HG03175 (cell line): ENCODE measurements around the gene SFXN3.

Experiments used
- ATAC-seq: cut with Tn5 transposase; IDR thresholded peaks from one replicate; pipeline ENCODE4 v1.9.1; 2021; ENCODE audit warnings: mild to moderate bottlenecking, moderate library complexity; ENCODE audit not compliant: unreplicated experiment

The SFXN3 gene

DNA sequence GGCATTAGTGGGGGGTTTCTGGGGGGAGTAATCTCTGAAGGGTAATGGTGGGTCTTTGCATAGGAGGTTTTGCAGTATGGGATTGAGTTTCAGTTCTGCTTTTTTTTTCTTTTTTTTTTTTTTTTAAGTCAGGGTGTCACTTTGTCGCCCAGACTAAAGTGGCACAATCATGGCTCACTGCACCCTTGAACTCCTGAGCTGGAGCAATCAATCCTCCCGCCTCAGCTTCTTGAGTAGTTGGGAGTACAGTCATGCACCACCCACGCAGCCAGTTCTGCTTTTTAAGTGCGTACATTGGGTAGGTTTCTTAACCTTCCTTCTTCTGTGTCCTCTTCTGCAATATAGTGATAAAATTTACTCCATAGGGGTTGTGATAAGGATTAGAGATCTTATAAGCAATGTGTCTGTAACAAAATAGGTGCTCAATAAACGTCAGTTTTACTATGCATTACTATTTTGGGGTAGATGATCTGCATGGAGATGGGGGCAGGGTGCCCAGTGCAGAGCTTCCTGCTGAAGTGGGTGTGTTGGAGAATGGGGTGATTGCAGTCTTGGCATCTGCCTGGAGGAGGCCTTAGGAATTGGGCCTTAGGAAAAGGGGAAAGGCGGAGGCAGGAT lies 40.3 kb downstream of the SFXN3 start:
- ATAC-seq, result no peak

DNA sequence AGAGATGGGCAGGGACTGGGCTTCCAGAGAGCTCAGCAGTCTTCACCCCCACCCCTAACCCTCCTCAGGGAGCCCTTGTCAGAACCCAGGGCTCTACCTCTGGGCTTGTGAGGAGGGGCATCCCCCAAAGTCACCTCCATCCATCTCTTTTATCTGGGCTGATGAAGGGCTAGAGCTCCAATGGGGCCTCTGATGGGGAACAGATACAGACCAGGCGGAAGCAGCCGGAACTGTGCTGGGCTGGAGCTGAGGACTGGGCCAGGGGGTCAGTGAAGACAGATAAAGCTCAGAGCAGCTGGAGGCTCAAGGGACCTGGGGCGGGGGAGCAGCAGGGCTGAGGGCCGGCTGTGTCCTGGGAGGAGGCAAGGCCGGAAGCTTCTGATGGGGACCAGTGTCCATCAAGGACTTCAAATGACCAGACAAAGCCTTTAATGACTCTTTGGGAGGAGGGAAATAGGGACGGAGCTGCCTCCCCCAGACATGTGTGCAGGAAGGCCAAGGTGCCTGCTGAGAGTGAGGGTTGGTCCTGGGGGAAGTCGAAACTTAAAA lies 40.9 kb downstream of the SFXN3 start:
- ATAC-seq, result no peak

DNA sequence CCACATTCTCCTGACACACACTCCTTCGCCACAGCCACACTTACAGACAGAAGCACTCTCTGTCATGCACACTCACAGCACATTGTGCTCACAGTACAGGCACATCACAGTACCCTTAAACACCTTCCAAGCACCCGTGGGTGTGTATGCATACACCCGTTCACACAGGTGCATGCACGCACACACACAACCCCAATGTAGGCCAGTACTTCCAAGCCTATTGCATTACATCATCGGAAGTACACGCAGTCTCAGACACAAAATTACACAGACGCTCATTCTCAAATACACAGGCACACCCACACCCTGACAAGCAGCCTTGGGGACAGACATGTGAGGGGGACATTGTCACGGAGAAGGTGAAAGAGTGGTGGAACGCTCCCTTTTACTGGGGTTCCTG lies 41.9 kb downstream of the SFXN3 start:
- ATAC-seq, result no peak

DNA sequence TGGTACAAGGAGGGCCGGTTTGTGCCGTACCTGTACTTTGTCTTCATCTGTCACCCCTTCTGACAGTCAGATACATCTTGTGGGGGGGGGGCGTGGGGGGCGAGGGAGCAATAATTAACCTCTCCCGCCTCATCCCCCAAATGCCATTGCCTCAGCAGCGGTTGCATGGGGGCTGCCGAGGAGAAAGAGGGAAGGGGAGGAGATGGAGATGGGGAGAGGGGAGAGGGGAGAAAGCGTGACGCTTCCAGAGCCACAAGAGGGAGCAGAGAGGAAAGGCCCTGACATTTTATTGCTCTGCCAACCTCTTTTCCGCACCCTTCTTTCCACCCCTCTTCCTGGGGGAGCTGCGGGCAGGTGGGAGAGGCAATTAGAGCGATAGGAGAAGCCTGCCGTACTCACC lies 42.6 kb downstream of the SFXN3 start:
- ATAC-seq, result no peak

DNA sequence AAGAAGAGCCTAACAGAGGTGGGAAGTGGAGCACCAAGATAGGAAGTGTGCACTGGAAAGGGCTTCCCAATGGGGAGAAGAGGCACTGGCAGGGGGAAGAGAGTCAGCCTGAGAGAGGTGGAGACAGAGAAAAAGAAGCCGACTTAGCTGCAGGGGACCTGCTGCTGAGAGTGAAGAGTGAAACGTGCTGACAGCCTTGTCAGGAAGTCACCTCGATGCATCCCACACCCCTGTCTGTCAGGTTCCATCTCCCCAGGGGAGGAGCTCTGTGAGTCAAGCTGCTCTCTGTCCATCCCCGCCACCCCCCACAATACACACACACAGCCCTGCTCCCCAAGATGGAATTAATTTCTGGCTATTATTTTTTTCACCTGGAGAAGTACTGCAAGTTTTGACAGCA lies 44.7 kb downstream of the SFXN3 start:
- ATAC-seq, result no peak

DNA sequence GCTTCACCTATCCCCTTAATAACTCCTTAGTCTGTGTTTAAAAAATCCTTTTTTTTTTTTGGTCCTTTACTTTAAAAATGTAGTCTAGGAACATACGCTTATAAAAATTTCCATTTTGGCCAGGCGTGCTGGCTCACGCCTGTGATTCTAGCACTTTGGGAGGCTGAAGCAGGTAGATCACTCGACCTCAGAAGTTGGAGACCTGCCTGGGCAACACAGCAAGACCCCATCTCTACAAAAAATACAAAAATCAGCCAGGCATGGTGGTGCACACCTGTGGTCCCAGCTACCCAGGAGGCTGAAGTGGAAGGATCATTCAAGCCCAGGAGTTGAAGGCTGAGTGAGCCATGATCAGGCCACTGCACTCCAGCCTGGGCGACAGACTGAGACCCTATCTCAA lies 45.6 kb downstream of the SFXN3 start:
- no peak for ATAC-seq

DNA sequence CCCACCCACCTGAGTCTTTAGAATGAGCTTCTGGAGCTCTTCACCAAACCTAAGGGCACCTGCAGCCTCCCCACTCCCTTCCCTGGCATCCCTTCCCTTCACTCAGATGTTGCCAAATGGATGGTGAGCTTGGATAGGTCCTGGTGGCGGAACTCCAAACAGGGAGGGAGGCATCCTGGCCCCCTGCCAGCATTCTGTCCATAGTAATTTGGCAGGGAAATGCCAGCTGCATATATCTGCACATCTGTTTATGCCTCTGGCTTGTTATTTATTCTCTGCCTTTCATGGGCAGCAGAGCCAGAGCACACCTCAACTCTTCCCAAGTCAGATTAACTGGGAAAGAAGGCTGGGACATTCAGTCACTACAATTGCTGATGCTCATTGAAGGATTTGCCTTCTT lies 48.8 kb downstream of the SFXN3 start:
- no peak for ATAC-seq

DNA sequence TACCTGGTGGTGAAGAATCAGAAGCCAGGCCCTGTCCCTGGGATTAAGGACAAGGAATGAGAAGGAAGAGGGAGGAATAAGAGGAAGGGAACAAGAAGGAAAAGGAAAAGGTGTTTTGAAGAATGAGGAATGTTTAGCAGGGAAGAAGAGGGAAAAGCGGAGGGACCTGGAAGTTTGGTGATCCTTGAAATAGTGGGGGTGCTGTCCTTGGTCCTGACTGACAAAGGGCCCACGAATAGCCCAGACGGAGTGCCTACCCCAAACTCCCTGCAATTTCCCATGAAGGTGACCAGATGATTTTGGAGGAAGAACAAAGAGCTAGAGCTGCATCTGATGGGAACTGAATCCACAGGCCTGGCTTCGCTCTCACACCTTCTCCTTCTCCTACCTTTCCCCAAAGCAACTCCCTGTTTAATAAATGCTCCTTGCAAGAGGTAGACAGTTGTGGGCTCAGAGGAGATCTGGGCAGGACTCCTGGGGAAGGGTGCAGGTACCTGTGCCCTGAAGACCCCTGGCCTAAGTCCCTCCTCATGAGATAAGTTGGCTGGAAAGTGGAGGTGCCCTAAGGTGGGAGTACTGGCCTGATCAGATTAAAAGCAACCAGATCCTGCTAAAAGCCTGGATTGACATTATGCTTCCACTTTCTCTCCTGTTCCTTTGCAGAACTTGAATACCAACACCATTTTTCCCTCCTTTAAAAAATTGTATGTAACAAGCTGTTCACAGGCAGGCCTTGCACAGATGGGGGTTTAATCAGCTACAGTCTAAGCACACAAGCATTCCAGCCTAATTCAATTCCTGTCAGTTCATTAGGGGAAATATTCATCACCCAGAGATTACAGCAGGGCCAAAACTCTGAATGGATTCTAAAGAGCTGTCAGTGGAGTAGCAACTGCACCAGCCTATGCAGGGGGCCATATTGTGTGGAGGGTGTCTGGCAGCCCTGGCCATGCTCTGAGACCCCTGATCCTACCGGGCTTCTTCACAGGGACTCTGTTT lies 50.2 kb downstream of the SFXN3 start:
- ATAC-seq, result no peak

DNA sequence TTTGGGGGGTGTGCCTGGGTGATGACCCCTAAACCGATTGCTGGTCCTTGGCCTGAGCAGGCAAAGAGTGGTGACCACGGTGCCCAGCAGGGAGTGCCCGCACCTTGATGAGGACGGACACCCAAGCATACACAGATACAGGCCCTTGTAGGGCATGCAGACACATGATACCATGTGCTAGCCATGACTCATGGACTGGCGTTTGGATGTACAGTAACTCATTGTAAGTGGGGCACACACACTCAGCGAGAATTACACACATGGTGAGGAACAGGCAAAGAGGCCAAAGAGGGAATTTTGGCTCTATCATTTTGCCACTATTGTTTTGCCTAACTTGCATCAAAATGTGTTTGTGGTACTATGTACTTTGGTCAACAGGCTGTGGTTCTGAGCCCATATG lies 54.8 kb downstream of the SFXN3 start:
- ATAC-seq, result no peak

DNA sequence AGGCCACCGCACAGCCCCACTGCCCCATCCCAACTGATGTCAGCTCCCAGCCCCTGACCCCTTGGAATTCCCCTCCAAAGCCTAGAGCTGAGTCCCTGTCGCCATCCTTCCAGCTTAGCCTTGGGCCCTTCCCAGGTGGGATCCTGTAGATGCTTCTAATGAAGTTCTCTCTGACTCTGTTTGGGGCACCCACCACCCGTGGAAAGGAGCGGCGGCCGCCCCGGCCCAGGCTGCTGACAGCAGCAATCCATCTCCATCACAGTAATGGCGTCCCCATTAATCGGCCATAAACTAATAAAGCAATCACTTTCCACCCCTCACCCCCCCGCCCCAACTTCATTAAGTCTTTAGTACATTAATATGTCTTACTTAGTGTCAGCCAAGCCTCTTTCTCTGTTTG lies 56.3 kb downstream of the SFXN3 start:
- no peak for ATAC-seq

DNA sequence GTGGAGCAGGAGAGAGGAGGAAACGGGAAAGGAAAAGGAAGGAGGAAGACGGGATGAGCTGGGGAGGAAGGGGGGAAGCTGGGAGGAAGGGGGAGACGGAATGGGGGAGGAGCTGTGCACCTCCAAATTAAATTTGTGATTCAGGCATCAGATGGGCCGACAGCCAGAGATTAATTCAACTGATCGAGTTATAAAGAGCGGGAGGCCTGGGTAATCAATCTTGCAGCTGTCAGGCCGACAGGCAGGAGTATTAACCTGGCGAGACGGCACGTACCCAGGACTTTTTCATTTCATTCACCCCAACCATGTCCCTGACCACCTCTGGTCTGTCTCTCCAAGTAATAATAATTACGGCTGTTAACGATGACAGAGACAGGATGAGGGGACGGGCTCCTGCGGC lies 56.9 kb downstream of the SFXN3 start:
- no peak for ATAC-seq

DNA sequence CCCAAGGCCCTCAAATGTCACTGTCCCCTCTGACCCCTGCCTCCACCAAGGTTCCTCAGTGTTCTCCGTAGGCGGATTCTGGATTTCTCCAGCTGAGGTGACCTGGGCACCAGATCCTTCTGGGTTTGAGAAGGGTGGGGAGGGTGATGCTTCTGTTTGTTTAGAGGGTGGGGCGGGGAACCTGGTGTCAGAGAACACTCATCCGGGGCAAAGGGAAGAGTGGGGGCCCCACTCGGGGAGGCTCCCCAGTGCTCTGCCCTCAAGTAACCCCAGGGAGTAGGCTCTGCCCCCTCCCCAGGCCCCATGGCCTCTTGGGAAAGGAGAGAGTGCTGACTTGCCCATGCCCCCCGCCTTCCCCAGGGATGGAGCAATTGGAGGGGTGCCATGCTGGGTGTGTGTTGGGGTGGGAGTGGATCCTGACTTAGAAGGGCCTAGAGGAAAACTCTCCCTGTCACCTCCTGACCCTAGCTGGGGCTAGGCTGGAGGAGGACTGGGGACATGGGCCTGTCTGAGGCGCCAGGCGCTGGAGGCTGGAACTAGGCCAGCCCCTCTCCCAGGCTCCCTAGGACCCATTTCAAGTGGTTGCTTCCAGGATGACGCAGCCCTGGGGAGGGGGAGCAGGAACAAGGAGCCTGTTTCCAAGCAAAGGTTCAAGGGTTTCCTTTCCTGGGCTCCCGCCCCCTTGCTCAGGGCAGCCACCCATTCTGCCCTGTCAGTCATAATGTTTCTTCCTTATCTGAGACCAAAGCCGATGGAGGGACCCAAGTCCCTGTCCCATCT lies 58.7 kb downstream of the SFXN3 start:
- ATAC-seq, result no peak

DNA sequence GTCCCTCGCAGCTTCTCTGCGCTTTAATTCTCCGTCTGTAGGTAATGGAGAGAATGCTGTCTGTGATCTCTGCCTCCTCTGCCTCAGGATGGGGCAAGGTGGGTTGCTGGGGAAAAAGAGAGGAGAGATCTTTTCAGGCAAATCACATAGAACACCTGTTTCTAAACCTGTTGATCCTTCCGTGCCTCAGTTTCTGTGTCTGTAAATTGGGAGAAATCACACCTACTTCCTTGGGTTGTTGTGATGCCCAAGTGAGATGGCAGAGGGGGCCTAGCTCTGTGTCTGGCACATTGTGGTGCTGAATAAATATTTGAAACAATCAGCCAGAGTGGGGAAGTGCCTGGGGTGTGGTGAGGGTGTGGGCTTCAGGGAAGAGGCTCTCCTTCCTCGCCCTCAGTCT lies 59.6 kb downstream of the SFXN3 start:
- ATAC-seq, result no peak
